ENCODE measurements around the gene IFT122. TPM values are rescaled to one million over a fixed set of nuclear protein-coding genes. Genes with fewer than 3 reads are reported as not detected.

IFT122 gene
- total and polyA plus RNA-seq, 2 donors from 2014 or later: 18.4 to 59.2 TPM

DNA sequence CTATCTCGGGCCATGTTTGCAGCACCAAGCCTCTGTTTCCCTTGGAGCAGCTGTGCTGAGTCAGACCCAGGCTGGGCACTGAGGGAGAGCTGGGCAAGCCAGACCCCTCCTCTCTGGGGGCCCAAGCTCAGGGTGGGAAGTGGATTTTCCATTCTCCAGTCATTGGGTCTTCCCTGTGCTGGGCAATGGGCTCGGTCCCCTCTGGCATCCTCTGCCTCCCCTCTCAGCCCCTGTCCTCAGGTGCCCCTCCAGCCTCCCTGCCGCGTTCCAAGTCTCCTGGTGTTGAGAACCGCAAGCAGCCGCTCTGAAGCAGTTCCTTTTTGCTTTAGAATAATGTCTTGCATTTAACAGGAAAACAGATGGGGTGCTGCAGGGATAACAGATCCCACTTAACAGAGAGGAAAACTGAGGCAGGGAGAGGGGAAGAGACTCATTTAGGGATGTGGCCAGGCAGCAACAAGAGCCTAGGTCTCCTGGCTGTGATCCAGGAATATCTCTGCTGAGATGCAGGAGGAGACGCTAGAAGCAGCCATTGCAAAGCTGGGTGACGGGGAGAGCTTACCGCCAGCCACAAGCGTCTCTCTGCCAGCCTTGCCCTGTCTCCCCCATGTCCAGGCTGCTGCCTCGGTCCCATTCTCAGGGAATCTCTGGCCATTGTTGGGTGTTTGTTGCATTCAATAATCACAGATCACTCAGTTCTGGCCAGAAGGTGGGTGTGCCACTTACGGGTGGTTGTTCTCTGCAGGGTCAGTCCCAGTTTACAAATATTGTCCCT lies 89.6 kb downstream of the IFT122 start:
- H3K27me3 ChIP-seq (ENCODE audit: control insufficient read depth, insufficient read depth, low read length): no peaks in the 10 kb centered on the region
- TF ChIP-seq CTCF (IDR thresholded peaks at IDR 0.05; ENCODE audit: borderline replicate concordance, extremely low read depth, insufficient read depth): no peak
- H3K4me3 ChIP-seq (ENCODE audit: low read length in 3 of 3): no peak overlapping the region
- H3K27ac ChIP-seq (ENCODE audit: low read depth in 2 of 2, low read length in 2 of 2): no peak overlapping the region
- H3K9me3 ChIP-seq (ENCODE audit: control insufficient read depth in 2 of 3, insufficient read depth in 1 of 3, low read length in 3 of 3): no peaks in the 10 kb centered on the region
- intact Hi-C loops (cut with DNase I): no loop called here
- no peak for FAIRE-seq
- H3K9ac ChIP-seq (ENCODE audit: low read length in 3 of 3): no peak overlapping the region
- DNase-seq: no peak
- peaks cover 3 to 9% (median 7%) of the 10 kb centered on the region in 3 donors for H3K4me1 ChIP-seq (ENCODE audit: control insufficient read depth in 2 of 3, insufficient read depth in 2 of 3, low read depth in 1 of 3, low read length in 3 of 3)
- H3K36me3 ChIP-seq (ENCODE audit: control insufficient read depth in 2 of 3, insufficient read depth in 3 of 3, low read length in 3 of 3): no peaks in the 10 kb centered on the region

GRCh38 chr3:129530251-129530791 lies 90.3 kb downstream of the IFT122 start:
- Histone ChIP-seq H3K9me3 (ENCODE audit: control insufficient read depth in 2 of 3, insufficient read depth in 1 of 3, low read length in 3 of 3) (no peaks in the 10 kb centered on the region), H3K4me1 (ENCODE audit: control insufficient read depth in 2 of 3, insufficient read depth in 2 of 3, low read depth in 1 of 3, low read length in 3 of 3) (peaks cover 3 to 9% (median 7%) of the 10 kb centered on the region in 3 donors), H3K4me3 (ENCODE audit: low read length in 3 of 3) (no peak overlapping the region), H3K36me3 (ENCODE audit: control insufficient read depth in 2 of 3, insufficient read depth in 3 of 3, low read length in 3 of 3) (no peaks in the 10 kb centered on the region), H3K27ac (ENCODE audit: low read depth in 2 of 2, low read length in 2 of 2) (no peak overlapping the region), H3K9ac (ENCODE audit: low read length in 3 of 3) (no peak overlapping the region), H3K27me3 (ENCODE audit: control insufficient read depth, insufficient read depth, low read length) (no peaks in the 10 kb centered on the region)
- TF ChIP-seq CTCF (IDR thresholded peaks at IDR 0.05; ENCODE audit: borderline replicate concordance, extremely low read depth, insufficient read depth): no peak
- DNase-seq (peak in 4 of 5 donors; percentile 53 to 78 (median 61)), FAIRE-seq (no peak)
- intact Hi-C loops (cut with DNase I): no loop called here

GRCh38 chr3:129530821-129531220 lies 90.8 kb downstream of the IFT122 start:
- Histone ChIP-seq H3K27ac (ENCODE audit: low read depth in 2 of 2, low read length in 2 of 2) (no peak overlapping the region), H3K9ac (ENCODE audit: low read length in 3 of 3) (no peak overlapping the region), H3K36me3 (ENCODE audit: control insufficient read depth in 2 of 3, insufficient read depth in 3 of 3, low read length in 3 of 3) (no peaks in the 10 kb centered on the region), H3K4me3 (ENCODE audit: low read length in 3 of 3) (no peak overlapping the region), H3K27me3 (ENCODE audit: control insufficient read depth, insufficient read depth, low read length) (no peaks in the 10 kb centered on the region), H3K9me3 (ENCODE audit: control insufficient read depth in 2 of 3, insufficient read depth in 1 of 3, low read length in 3 of 3) (no peaks in the 10 kb centered on the region), H3K4me1 (ENCODE audit: control insufficient read depth in 2 of 3, insufficient read depth in 2 of 3, low read depth in 1 of 3, low read length in 3 of 3) (peaks cover 3 to 9% (median 7%) of the 10 kb centered on the region in 3 donors)
- FAIRE-seq (no peak), DNase-seq (no peak)
- intact Hi-C loops (cut with DNase I): no loop called here
- TF ChIP-seq CTCF (IDR thresholded peaks at IDR 0.05; ENCODE audit: borderline replicate concordance, extremely low read depth, insufficient read depth): no peak
